Femur (tissue), 1 donor: Measurements from ENCODE around the gene SHLD2.
"Not testable (repeated sequence)": the region's sequence is repeated elsewhere in the genome, so short reads cannot be mapped to it uniquely, and the experiment has no call there.

Source experiments
- DNase-seq: peaks from one replicate; pipeline ENCODE4 v3.0.0-alpha.2; 2017

The SHLD2 gene

DNA sequence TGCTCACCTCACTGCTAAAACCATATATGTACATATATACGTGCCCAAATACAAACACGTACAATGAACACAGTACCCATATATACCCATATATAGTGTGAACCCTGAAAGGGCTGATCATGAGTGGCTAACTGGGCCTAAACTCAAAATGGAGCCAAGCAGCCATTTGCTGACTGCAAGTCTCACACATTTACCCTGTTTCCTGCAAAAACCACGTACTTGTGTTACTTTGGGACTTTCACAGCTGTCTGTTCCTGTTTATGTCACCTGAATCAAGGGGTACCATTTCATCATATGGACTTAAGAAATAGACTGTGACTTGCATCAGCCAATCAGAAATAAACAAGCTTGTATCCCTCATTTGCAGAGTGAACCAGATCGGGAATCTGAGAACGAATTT lies 124.4 kb downstream of the SHLD2 start:
- not testable (repeated sequence) for DNase-seq

DNA sequence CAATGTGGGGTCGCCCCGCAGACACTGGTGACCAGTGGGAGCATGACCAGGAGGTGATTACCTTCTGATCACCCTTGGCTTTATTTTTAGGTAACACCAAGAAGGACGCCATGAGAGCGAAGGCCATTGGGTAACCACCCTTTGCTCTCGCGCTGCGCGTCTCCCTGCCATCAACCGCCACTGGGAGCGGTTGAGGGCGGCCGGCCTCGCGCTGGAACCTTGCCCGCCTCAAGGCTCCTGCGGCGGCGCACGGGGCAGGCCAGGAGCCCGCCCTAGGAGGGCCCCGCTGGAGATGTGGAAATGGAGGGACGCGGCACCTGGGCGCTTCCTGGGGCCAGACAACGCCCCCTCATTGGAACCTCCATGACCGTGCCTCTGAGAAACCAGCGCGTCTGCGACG lies 127.8 kb downstream of the SHLD2 start:
- DNase-seq, result not testable (repeated sequence)

DNA sequence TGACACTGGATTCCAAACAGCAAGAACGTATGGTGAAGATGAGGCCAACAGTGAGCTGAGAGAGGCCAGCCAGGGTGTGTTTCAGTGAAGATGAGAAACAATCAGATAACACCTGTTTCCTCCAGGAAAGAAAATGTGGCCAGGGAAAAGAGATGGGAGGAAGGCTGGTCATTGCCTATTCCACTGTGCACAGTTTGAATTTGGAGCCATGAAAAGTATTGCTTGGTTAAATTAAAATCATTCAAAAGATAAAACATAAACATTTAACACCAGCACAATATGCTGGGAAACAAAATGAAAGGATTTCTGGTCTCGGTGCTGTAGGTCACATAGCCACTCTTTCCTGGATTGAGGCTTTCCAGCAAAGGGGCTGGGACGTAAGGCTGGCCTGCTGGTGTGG lies 130.1 kb downstream of the SHLD2 start, which contains the start of gene NUTM2A:
Gene NUTM2A (plus strand): TSS at position 301 of the 400 bp plus-strand sequence. CDS start 383 bp downstream, outside the sequence.
- DNase-seq, result not testable (repeated sequence)

DNA sequence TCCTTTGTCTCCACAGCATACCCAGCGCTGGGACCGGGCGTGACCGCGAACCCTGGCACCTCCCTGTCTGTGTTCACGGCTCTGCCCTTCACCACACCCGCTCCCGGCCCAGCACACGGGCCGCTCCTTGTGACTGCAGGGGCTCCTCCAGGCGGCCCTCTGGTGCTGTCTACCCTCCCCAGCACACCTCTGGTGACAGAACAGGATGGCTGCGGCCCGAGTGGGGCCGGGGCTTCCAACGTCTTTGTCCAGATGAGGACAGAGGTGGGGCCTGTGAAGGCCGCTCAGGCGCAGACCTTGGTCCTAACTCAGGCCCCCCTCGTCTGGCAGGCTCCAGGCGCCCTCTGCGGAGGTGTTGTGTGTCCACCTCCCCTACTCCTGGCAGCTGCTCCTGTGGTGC lies 133.2 kb downstream of the SHLD2 start:
- not testable (repeated sequence) for DNase-seq

DNA sequence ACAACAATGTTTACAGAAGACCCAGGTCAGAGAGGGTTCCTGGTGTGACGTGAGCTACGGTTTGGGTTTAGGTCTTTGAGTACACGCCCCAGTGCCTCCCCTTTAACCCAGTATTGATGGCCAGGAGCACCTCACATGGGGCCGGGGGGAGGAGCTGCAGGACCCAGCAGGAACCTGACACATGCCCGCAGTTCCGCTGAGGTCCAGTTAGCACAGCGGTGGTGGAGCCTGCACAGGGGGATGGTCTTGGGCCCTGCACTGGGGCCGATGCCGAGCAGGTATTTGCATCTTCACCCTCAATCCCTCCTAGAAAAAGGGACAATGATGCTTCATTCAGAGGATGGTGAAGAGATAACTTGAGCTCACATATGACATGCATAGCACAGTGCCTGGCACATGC lies 134.2 kb downstream of the SHLD2 start:
- peak; percentile 12 for DNase-seq

DNA sequence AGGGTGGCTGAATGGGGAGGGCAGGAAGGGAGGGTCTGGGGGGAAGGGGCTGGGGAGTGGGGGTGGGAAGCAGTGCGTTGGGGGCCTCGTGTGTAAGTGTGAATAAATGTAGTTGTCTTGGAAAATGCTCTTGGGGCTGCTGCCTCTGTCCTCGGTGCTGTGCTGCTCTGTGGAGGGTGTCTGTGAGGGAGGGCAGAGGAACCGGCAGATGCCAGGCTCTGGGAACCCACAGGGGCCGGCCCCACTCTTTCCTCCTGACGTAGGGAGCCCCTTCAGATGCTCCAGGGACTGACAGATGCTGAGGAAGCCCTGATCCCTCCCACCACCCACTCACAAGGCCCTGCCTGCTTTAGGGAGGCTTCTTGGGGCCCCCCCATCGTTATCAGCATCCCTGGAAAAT lies 139.8 kb downstream of the SHLD2 start:
- not testable (repeated sequence) for DNase-seq

DNA sequence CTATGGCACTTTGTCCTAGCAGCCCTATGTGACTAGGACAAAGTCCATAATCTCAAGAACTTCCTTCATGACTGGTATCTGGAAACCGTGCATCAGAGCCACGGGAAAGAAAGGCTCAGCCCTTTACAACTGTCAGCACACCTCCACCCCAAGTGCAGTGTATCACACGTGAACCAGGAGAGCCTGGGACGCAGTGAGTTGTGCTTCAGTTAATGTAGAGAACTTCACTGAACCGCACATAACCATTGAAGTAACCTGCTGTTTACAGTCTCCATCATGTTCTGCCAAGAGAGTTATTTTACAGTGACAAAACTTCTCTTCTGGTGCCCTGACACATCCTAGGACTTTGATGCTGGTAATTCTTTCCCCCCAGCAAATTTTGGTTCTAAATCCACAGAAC lies 142.2 kb downstream of the SHLD2 start:
- DNase-seq, result not testable (repeated sequence)

DNA sequence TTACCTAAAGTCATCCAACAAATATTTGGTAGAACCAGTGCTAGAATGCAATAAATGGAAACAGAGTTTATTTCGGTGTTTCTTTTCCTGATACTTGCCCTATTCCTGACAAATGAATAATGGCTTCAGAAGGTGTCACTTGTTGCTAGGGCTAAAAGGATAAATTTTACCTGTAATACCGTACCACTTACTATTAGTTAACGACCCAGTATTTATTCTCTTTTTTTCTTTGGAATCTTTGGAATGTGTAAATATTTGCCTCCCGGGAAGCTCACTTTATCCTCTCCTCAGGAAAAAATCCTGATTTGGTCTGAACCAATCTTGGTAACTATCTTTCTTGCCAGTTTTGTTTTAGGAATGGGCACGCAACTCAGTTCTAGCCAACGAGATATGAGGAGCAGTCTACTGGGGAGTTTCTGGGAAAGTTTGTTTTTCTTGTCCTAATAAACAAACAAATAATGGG lies 144.4 kb downstream of the SHLD2 start:
- DNase-seq, result not testable (repeated sequence)
